Endothelial cell of umbilical vein (primary cell): ENCODE measurements around the gene TENM4.

Experiments
- CTCF ChIP-seq, 2 donors: IDR thresholded peaks; 1 replicate in 1 of 2; 2 replicates in 1 of 2; pipeline ENCODE4 v1.5.1; 2011; ENCODE audit warnings: low read length in 2 of 2, mild to moderate bottlenecking in 2 of 2, moderate library complexity in 2 of 2, control low read depth in 1 of 2, inconsistent platforms in 1 of 2, low read depth in 1 of 2; ENCODE audit not compliant: insufficient read depth in 1 of 2; ENCODE audit errors: extremely low read depth in 1 of 2
- FOS ChIP-seq: IDR thresholded peaks from 2 replicates; pipeline ENCODE4 v1.6.1; 2011; ENCODE audit warnings: mild to moderate bottlenecking, low read length, moderate library complexity, borderline replicate concordance; ENCODE audit not compliant: insufficient read depth
- MAX ChIP-seq: IDR thresholded peaks from 2 replicates; pipeline ENCODE4 v1.6.1; 2011; ENCODE audit not compliant: insufficient read depth, insufficient read length
- POLR2AphosphoS5 ChIP-seq: IDR thresholded peaks from 2 replicates; pipeline ENCODE4 v1.6.1; 2012; ENCODE audit warnings: low read depth, mild to moderate bottlenecking, control low read depth, low read length, moderate library complexity; ENCODE audit not compliant: insufficient read depth

- TF ChIP-seq POLR2AphosphoS5: no peak
- no peak for TF ChIP-seq CTCF (IDR thresholded peaks at IDR 0.05; ENCODE audit: extremely low read depth in 1 of 2, insufficient read depth in 1 of 2, low read depth in 1 of 2, low read length in 2 of 2)
- no peak for TF ChIP-seq FOS
- TF ChIP-seq MAX: no peak
Observed at GRCh38 chr11:79241852-79242241, 199.0 kb downstream of the TENM4 start.
